Pancreas (tissue), 10 donors: Measurements from ENCODE around the gene UFM1. TPM values are rescaled to one million over a fixed set of nuclear protein-coding genes. Genes with fewer than 3 reads are reported as not detected.
"Not testable (repeated sequence)": the region's sequence is repeated elsewhere in the genome, so short reads cannot be mapped to it uniquely, and the experiment has no call there.

ENCODE experiments used
- ATAC-seq, 4 donors: fragments of 200-7000 bp; cut with Tn5 transposase; one replicate each; pipeline versions ENCODE4 v1.8.0 to v1.9.1; 2020; ENCODE audit warnings: mild to moderate bottlenecking in 4 of 4, moderate library complexity in 4 of 4
- DNase-seq, 6 donors: peaks; one replicate each; pipeline ENCODE4 v3.0.0-alpha.2; 2020
- FAIRE-seq: peaks from 2 replicates; lab custom pipeline; 2012; peaks lifted over from hg19 to GRCh38; lab: Jason Lieb, UNC
- H3K27ac ChIP-seq, 4 donors: fragments of 200-600 bp; sonication (generic); 1 replicate in 3 of 4; 2 replicates in 1 of 4; pipeline versions ENCODE4 v1.5.0 to v1.8.0; 2020
- H3K27me3 ChIP-seq, 4 donors: fragments of 200-600 bp; one replicate each; pipeline ENCODE4 v1.8.0; 2021
- H3K36me3 ChIP-seq, 3 donors: fragments of 200-600 bp; sonication (generic) in 1 of 3; one replicate each; pipeline versions ENCODE4 v1.5.0 to v1.8.0; 2020 to 2021
- H3K4me1 ChIP-seq, 3 donors: fragments of 200-600 bp; one replicate each; pipeline ENCODE4 v1.8.0; 2021
- H3K4me3 ChIP-seq, 4 donors: fragments of 200-600 bp; sonication (generic) in 2 of 4; one replicate each; pipeline versions ENCODE4 v1.5.0 to v1.8.0; 2020 to 2021
- H3K9me3 ChIP-seq, 4 donors: fragments of 200-600 bp; one replicate each; pipeline ENCODE4 v1.8.0; 2021
- CTCF ChIP-seq, 4 donors: fragments of 200-600 bp; sonication (generic) in 3 of 4; IDR thresholded peaks; one replicate each; pipeline versions ENCODE4 v1.5.0 to v1.8.0; 2021; ENCODE audit warnings: antibody characterized with exemption in 4 of 4
- WGBS, 2 donors: extraction: QIAGEN DNeasy Blood & Tissue Kit; methylation state at CpG; one replicate each; pipeline ENCODE4 v1.1.7; 2013; 5-methylcytosine and 5-hydroxymethylcytosine counted together
- intact Hi-C, 3 donors: fragments of 100-400 bp; cut with DNase I; formaldehyde crosslinking; loops; one replicate each; pipeline versions ENCODE4 v1.11.1 to v1.14.2; 2022
- polyA plus RNA-seq, 2 donors: library from polyadenylated mRNA; stranded (reverse); fragments of 200-250 nt; gene quantifications; one replicate each; pipeline ENCODE4 v1.2.3, GENCODE V29; 2013
- total RNA-seq, 6 donors: library from RNA; stranded (reverse); fragmentation: NEBNext Ultra II Directional in 4 of 6; extraction: Animal tissue kit (Norgen Biotek cat#: 25700) in 4 of 6; gene quantifications; one replicate each; pipeline versions ENCODE4 v1.2.1 to v1.2.4, GENCODE V29; 2021 to 2023
- donor health status: healthy with polysubstance abuse.
- donor health status: DM: no; HTN: no; CAD: no; lungs with moderate emphysema.
- donor health status: DM: no; HTN: no; CAD: no.
- donor health status: control.
- donor health status: control.
- donor health status: Bipolar disorder and iron deficiency.
- donor health status: DM: yes; HTN: yes; CAD: no.
- donor health status: DM: no; HTN: no; CAD: no.
- donor health status: DM: no; HTN: no; CAD: no.
- donor health status: DM: yes; HTN: yes; CAD: no.

UFM1 gene
- total and polyA plus RNA-seq, 8 donors, result 23.7 to 48.8 (median 38.5) TPM

- no peak overlapping the region for H3K27ac ChIP-seq
- FAIRE-seq (no peak), DNase-seq (no peak), ATAC-seq (no peak)
- peaks cover 0 to 14% (median 10%) of the 10 kb centered on the region in 3 donors for H3K36me3 ChIP-seq
- H3K9me3 ChIP-seq, result no peaks in the 10 kb centered on the region
- intact Hi-C loops, result no loop called here
- 93 to 98% methylated on average over 2 of the region's 2 CpGs for WGBS, 2 donors
- H3K4me1 ChIP-seq, result no peaks in the 10 kb centered on the region
- H3K4me3 ChIP-seq, result no peak overlapping the region
- no peaks in the 10 kb centered on the region for H3K27me3 ChIP-seq
- TF ChIP-seq CTCF (IDR thresholded peaks at IDR 0.05), result no peak
Observed at GRCh38 chr13:38363219-38363618, 13.6 kb downstream of the UFM1 start.

GRCh38 chr13:38363746-38364145 is 14.1 kb downstream of the UFM1 start:
- H3K4me1 ChIP-seq, ATAC-seq, FAIRE-seq, intact Hi-C loops, H3K27ac ChIP-seq, H3K27me3 ChIP-seq, H3K4me3 ChIP-seq, H3K9me3 ChIP-seq: not testable (repeated sequence)
- DNase-seq, result peak in 1 of 6 donors; percentile 14
- WGBS, 2 donors, result 89 to 91% methylated on average over 19 of the region's 19 CpGs
- peaks cover 0 to 14% (median 10%) of the 10 kb centered on the region in 3 donors for H3K36me3 ChIP-seq

GRCh38 chr13:38365661-38366060 is 16.0 kb downstream of the UFM1 start:
- WGBS, 2 donors, result 57 to 72% methylated on average over 3 of the region's 3 CpGs
- Histone ChIP-seq H3K4me1 (no peaks in the 10 kb centered on the region), H3K27me3 (no peaks in the 10 kb centered on the region), H3K9me3 (no peaks in the 10 kb centered on the region), H3K4me3 (no peak overlapping the region), H3K36me3 (peaks cover 0 to 10% (median 10%) of the 10 kb centered on the region in 3 donors), H3K27ac (no peak overlapping the region)
- DNase-seq, result no peak
- TF ChIP-seq CTCF (IDR thresholded peaks at IDR 0.05), result no peak
- ATAC-seq, result no peak
- no peak for FAIRE-seq
- intact Hi-C loops, result no loop called here

GRCh38 chr13:38366954-38367645 is 17.4 kb downstream of the UFM1 start:
- intact Hi-C loops, result no loop called here

GRCh38 chr13:38369058-38369457 is 19.4 kb downstream of the UFM1 start:
- Histone ChIP-seq H3K9me3 (no peaks in the 10 kb centered on the region), H3K27me3 (no peaks in the 10 kb centered on the region), H3K4me1 (no peaks in the 10 kb centered on the region), H3K4me3 (no peak overlapping the region), H3K27ac (no peak overlapping the region), H3K36me3 (no peaks in the 10 kb centered on the region)
- ATAC-seq, result no peak
- FAIRE-seq, result no peak
- intact Hi-C loops, result no loop called here
- TF ChIP-seq CTCF (IDR thresholded peaks at IDR 0.05), result no peak
- no peak for DNase-seq
- 12 to 25% methylated on average over 1 of the region's 1 CpG for WGBS, 2 donors

More at GRCh38 chr13:38366954-38367645, 17.4 kb downstream of the UFM1 start:
- DNase-seq, result no peak
- no peak for FAIRE-seq
- ATAC-seq, result no peak
- Histone ChIP-seq H3K27ac (no peak overlapping the region), H3K9me3 (no peaks in the 10 kb centered on the region), H3K4me1 (no peaks in the 10 kb centered on the region), H3K27me3 (no peaks in the 10 kb centered on the region), H3K36me3 (peaks cover 0 to 1% (median under 1%) of the 10 kb centered on the region in 3 donors), H3K4me3 (no peak overlapping the region)
- 56 to 72% methylated on average over 3 of the region's 3 CpGs for WGBS, 2 donors
- TF ChIP-seq CTCF (IDR thresholded peaks at IDR 0.05), result no peak

- H3K9me3 ChIP-seq, ATAC-seq, H3K36me3 ChIP-seq, intact Hi-C loops, FAIRE-seq, DNase-seq, H3K4me1 ChIP-seq, H3K4me3 ChIP-seq, H3K27me3 ChIP-seq, H3K27ac ChIP-seq: not testable (repeated sequence)
- 88 to 92% methylated on average over 3 of the region's 3 CpGs for WGBS, 2 donors
Observed at GRCh38 chr13:38370096-38370495, 20.4 kb downstream of the UFM1 start.
